ENCODE measurements around the gene OR2B2.

DNA sequence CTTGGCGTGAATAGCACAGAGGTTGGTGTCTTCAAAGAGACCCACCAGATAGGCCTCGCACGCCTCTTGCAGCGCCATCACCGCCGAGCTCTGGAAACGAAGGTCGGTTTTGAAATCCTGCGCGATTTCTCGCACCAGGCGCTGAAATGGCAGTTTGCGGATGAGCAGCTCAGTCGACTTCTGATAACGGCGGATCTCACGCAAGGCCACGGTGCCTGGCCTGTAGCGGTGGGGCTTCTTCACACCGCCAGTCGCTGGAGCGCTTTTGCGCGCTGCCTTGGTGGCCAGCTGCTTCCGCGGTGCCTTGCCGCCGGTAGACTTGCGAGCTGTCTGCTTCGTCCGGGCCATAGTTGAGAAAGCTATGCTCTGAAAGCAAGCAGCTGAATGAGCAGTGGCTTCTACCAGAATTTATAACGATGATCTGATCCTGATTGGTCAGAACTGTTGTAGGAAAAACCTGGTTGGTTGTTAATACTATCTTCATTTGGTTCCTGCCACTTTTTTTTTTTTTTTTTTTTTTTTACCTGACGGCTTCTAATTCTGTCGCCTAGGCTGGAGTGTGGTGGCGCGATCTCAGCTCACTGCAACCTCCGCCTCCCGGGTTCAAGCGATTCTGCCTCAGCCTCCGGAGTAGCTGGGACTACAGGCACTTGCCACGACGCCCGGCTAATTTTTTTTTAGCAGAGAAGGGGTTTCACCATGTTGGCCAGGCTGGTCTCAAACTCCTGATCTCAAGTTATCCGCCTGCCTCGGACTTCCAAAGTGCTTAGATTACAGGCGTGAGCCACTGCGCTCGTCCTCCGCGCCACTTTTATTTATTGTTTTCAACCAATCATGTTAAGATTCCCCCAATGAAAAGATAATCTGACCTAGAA is 21.5 kb downstream of the OR2B2 start:
- TF ChIP-seq, protein P1, sequence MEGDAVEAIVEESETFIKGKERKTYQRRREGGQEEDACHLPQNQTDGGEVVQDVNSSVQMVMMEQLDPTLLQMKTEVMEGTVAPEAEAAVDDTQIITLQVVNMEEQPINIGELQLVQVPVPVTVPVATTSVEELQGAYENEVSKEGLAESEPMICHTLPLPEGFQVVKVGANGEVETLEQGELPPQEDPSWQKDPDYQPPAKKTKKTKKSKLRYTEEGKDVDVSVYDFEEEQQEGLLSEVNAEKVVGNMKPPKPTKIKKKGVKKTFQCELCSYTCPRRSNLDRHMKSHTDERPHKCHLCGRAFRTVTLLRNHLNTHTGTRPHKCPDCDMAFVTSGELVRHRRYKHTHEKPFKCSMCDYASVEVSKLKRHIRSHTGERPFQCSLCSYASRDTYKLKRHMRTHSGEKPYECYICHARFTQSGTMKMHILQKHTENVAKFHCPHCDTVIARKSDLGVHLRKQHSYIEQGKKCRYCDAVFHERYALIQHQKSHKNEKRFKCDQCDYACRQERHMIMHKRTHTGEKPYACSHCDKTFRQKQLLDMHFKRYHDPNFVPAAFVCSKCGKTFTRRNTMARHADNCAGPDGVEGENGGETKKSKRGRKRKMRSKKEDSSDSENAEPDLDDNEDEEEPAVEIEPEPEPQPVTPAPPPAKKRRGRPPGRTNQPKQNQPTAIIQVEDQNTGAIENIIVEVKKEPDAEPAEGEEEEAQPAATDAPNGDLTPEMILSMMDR (conservative IDR thresholded peaks at IDR 0.05 in 1 of 2, IDR thresholded peaks at IDR 0.05 in 1 of 2; ENCODE audit: extremely low read depth in 1 of 2, insufficient read depth in 1 of 2, low read depth in 1 of 2, low read length in 2 of 2), result no peak
- no peak for TF ChIP-seq EZH2 (IDR thresholded peaks at IDR 0.05; ENCODE audit: borderline replicate concordance, low read length)
